C4-2B (cell line): ENCODE results near the gene CASP9.

Experiments used
- H3K27ac ChIP-seq: fragments of 450-650 bp; 2 replicates; pipeline ENCODE4 v1.5.1; 2017
- ZFX ChIP-seq: fragments of 450-650 bp; IDR thresholded peaks from 2 replicates; pipeline ENCODE4 v1.6.1; 2017
- TF ChIP-seq, protein P1 (sequence below): fragments of 450-650 bp; conservative IDR thresholded peaks from 2 replicates; pipeline ENCODE4 v1.5.1; 2017; ENCODE audit warnings: mild to moderate bottlenecking

The CASP9 gene

GRCh38 chr1:15557594-15557993 is 33.6 kb upstream of the CASP9 start:
- TF ChIP-seq ZFX: no peak
- TF ChIP-seq, protein P1, sequence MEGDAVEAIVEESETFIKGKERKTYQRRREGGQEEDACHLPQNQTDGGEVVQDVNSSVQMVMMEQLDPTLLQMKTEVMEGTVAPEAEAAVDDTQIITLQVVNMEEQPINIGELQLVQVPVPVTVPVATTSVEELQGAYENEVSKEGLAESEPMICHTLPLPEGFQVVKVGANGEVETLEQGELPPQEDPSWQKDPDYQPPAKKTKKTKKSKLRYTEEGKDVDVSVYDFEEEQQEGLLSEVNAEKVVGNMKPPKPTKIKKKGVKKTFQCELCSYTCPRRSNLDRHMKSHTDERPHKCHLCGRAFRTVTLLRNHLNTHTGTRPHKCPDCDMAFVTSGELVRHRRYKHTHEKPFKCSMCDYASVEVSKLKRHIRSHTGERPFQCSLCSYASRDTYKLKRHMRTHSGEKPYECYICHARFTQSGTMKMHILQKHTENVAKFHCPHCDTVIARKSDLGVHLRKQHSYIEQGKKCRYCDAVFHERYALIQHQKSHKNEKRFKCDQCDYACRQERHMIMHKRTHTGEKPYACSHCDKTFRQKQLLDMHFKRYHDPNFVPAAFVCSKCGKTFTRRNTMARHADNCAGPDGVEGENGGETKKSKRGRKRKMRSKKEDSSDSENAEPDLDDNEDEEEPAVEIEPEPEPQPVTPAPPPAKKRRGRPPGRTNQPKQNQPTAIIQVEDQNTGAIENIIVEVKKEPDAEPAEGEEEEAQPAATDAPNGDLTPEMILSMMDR: no peak
- peak overlapping the region; percentile 93; the same call in 1 of the 2 replicates for H3K27ac ChIP-seq

- no peak overlapping the region for H3K27ac ChIP-seq
- TF ChIP-seq ZFX: no peak
- TF ChIP-seq, protein P1: no peak
Measured at GRCh38 chr1:15557008-15557407, 33.0 kb upstream of the CASP9 start.

DNA sequence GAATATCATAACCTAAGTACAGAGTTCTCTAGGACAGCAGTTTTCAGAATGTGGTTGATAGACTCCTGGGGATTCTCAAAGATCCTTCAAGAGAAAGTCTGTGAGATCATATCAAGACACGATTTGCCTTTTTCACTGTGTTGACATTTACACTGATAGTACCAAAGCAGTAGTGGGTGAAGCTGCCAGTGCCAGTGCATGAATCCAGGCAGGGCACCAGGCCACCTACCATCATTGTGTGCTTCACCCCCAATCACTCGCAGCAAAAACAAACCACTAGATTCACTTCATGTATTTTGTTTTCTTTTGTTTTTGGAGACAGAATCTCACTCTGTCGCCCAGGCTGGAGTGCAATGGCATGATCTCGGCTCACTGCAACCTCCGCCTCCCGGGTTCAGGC is 26.6 kb upstream of the CASP9 start:
- no peak for TF ChIP-seq ZFX
- TF ChIP-seq, protein P1: no peak
- no peak overlapping the region for H3K27ac ChIP-seq

DNA sequence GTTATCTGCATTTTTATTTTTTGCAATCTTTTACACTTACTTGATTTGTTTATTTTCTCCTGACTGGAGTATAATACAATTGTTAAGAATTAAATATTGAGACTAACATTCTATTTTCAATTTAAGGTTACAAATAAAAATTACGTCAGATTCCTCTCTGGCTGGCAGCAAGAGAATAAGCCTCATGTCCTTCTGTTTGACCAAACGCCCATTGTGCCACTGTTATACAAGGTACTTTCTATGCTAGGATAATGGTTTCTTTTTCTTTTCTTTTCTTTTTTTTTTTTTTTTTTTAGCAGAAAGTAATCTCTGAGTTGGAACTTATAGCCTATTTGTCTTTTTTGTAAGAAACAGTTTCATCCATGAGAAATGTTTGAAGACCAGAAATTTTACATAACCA is 22.6 kb upstream of the CASP9 start:
- H3K27ac ChIP-seq: no peak overlapping the region
- TF ChIP-seq, protein P1: no peak
- no peak for TF ChIP-seq ZFX

GRCh38 chr1:15543589-15544568 is 19.9 kb upstream of the CASP9 start:
- no peak overlapping the region for H3K27ac ChIP-seq
- TF ChIP-seq ZFX: no peak
- TF ChIP-seq, protein P1: no peak

DNA sequence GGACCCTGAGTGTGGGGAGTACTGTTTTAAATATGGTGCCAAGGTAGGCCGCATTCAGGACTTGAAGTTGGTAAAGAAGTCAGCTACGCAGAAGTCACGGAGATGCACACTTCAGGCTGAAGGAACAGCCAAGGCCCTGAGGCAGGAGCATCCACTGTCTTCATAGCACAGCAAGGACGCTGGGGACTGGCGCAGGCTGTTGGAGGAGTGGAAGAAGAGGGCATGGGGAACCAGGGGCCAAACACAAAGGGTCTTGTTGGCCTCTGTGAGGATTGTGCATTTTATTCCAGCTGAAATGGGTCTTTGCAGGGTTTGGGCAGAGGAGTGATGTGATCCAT is 19.2 kb upstream of the CASP9 start:
- H3K27ac ChIP-seq: no peak overlapping the region
- no peak for TF ChIP-seq ZFX
- TF ChIP-seq, protein P1: no peak

GRCh38 chr1:15542388-15543250 is 18.6 kb upstream of the CASP9 start:
- TF ChIP-seq, protein P1: no peak
- no peak for TF ChIP-seq ZFX
- no peak overlapping the region for H3K27ac ChIP-seq
